ENCODE results near the gene INPPL1. TPM values are rescaled to one million over a fixed set of nuclear protein-coding genes. Genes with fewer than 3 reads are reported as not detected.
A peak's percentile ranks its signal among the peaks of the same experiment; 100 is the strongest.
"Not testable (repeated sequence)": the region's sequence is repeated elsewhere in the genome, so short reads cannot be mapped to it uniquely, and the experiment has no call there.

The INPPL1 gene
- total RNA-seq, 1 experiment from 2014 or later = 90.2 TPM

DNA sequence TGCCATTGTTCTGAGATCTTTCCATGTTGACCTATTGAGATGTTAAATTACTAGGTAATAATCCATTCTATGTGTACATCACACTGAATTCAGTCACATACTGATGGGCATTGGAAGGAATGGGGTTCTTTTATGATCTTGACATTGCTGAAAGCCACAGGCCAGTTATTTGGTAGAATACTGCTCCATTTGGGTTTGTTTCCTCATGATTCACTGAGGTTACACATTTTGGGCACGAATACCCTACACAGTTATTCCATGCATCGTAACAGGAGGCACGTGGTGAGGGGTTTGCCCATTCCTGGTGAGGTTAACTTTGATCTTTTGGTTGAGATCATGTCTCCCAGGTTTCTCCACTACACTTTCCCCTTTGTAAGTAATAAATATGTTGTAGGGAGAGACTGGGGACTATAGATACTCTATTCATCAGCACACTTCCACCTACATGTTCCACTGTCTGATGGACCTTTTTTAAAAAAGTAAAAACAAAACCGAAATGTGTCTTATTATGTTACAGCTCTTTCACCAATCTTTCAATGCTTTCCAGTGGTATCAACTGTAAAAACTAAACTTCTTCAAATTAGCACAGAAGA, 44.7 kb upstream of the INPPL1 start:
- ChIA-PET POLR2A (interaction anchor here (0.5 to 5.5 kb wide), 13 partner anchors 13 to 167 kb away, joined by 3 to 100 read pairs (median 4); partner anchors contain the start of genes ANAPC15 and INPPL1), CTCF (interaction anchor here (0.6 to 9.4 kb wide), 12 partner anchors 13 to 267 kb away, joined by 3 to 111 read pairs (median 4); partner anchors contain the start of gene LRRC51)
- no peaks in the 10 kb centered on the region for H3K36me3 Mint-ChIP-seq (ENCODE audit: insufficient read depth, unreplicated experiment)
- TF ChIP-seq, protein P1, sequence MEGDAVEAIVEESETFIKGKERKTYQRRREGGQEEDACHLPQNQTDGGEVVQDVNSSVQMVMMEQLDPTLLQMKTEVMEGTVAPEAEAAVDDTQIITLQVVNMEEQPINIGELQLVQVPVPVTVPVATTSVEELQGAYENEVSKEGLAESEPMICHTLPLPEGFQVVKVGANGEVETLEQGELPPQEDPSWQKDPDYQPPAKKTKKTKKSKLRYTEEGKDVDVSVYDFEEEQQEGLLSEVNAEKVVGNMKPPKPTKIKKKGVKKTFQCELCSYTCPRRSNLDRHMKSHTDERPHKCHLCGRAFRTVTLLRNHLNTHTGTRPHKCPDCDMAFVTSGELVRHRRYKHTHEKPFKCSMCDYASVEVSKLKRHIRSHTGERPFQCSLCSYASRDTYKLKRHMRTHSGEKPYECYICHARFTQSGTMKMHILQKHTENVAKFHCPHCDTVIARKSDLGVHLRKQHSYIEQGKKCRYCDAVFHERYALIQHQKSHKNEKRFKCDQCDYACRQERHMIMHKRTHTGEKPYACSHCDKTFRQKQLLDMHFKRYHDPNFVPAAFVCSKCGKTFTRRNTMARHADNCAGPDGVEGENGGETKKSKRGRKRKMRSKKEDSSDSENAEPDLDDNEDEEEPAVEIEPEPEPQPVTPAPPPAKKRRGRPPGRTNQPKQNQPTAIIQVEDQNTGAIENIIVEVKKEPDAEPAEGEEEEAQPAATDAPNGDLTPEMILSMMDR (IDR thresholded peaks at IDR 0.05; ENCODE audit: unreplicated experiment) = no peak
- BruUV-seq (replicated peaks) = no TSS peak
- H3K27ac Mint-ChIP-seq (ENCODE audit: low read depth, unreplicated experiment) = peak overlapping the region; percentile 44
- no peak for DNase-seq (ENCODE audit: unreplicated experiment)
- intact Hi-C loops (cut with micrococcal nuclease) = loop anchor here (2.0 kb wide), 1 partner anchor 35 kb away; no protein-coding TSS in a partner anchor
- H3K4me1 Mint-ChIP-seq (ENCODE audit: insufficient read depth, unreplicated experiment) = peaks cover 22% of the 10 kb centered on the region
- no peaks in the 10 kb centered on the region for H3K9me3 Mint-ChIP-seq (ENCODE audit: unreplicated experiment)
- no peak overlapping the region for H3K4me3 Mint-ChIP-seq (ENCODE audit: unreplicated experiment)
- no peaks in the 10 kb centered on the region for H3K27me3 Mint-ChIP-seq (ENCODE audit: insufficient read depth, unreplicated experiment)

DNA sequence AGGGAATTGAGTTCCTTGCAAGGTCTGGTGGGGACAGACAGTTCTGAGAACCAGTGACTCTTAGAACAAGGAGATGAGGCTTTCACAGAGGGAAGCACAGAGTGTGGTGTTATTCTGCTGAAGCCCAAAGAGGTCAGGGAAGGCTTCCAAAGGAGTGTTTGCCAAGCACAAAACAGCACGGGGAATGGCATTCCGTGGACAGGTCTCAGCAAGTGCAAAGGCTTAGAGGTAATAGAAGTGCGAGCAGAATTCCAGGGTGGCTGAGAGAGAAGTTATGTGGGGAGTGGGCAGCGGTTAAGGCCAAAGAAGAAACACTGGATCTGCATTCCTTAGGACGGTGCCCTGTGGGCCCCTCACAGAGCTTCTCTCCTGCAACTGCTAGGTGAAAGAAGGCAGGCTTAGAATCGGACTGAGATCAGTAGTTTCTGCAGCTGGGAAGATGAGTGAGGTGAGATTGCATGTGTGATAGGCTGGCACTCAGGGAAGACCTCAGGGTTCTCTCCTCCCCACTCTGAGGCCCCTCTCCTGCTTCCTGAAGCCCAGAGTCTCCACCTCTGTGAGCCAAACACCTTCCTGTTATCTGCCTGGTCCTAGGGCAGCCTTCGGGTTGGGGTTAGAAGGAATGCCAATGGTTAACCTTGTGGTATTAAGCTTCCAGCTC, 43.5 kb upstream of the INPPL1 start:
- peak overlapping the region; percentile 44 for H3K27ac Mint-ChIP-seq (ENCODE audit: low read depth, unreplicated experiment)
- H3K27me3 Mint-ChIP-seq (ENCODE audit: insufficient read depth, unreplicated experiment); BruUV-seq (replicated peaks); H3K9me3 Mint-ChIP-seq (ENCODE audit: unreplicated experiment); H3K36me3 Mint-ChIP-seq (ENCODE audit: insufficient read depth, unreplicated experiment): not testable (repeated sequence)
- intact Hi-C loops (cut with micrococcal nuclease) = loop anchor here (2.0 kb wide), 1 partner anchor 36 kb away; no protein-coding TSS in a partner anchor
- ChIA-PET POLR2A (interaction anchor here (0.6 to 5.5 kb wide), 12 partner anchors 24 to 157 kb away, joined by 3 to 100 read pairs (median 6); partner anchors contain the start of genes ANAPC15 and INPPL1), CTCF (interaction anchor here (0.8 to 9.4 kb wide), 9 partner anchors 36 to 250 kb away, joined by 3 to 111 read pairs (median 6); partner anchors contain the start of genes ANAPC15 and LAMTOR1)
- peaks cover 21% of the 10 kb centered on the region for H3K4me1 Mint-ChIP-seq (ENCODE audit: insufficient read depth, unreplicated experiment)
- DNase-seq (ENCODE audit: unreplicated experiment) = peak; percentile 40
- H3K4me3 Mint-ChIP-seq (ENCODE audit: unreplicated experiment) = peak overlapping the region; percentile 37

DNA sequence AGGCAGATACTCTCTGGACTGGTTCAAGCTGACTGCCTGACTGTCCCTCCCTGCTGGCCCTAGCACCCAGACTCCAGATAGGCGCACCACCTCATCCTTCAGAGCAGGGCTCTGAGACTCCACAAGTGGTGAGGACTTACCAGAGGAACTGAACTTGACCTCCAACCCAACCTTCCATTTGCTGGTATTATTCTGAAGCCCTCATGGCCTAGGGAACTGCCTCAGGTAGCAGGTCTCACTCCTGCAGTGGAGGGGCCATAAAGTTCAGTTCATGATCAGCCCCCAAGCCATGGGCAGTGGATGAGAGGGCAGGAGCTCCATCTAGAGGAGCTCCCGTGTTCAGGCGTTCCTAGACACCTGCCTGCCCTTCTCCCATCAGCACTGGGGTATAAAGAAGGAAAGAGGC, 43.0 kb upstream of the INPPL1 start:
- H3K36me3 Mint-ChIP-seq (ENCODE audit: insufficient read depth, unreplicated experiment); H3K9me3 Mint-ChIP-seq (ENCODE audit: unreplicated experiment); H3K27ac Mint-ChIP-seq (ENCODE audit: low read depth, unreplicated experiment); BruUV-seq (replicated peaks); H3K4me3 Mint-ChIP-seq (ENCODE audit: unreplicated experiment); H3K27me3 Mint-ChIP-seq (ENCODE audit: insufficient read depth, unreplicated experiment): not testable (repeated sequence)
- CTCF ChIA-PET = interaction anchor here (1.2 to 9.4 kb wide), 13 partner anchors 11 to 233 kb away, joined by 3 to 111 read pairs (median 22); partner anchors contain the start of genes ANAPC15, FOLR1 and LAMTOR1
- DNase-seq (ENCODE audit: unreplicated experiment) = peak; percentile 34
- POLR2A ChIA-PET = interaction anchor here (0.6 to 5.5 kb wide), 13 partner anchors 25 to 157 kb away, joined by 3 to 100 read pairs (median 5); partner anchors contain the start of genes ANAPC15 and INPPL1
- peaks cover 21% of the 10 kb centered on the region for H3K4me1 Mint-ChIP-seq (ENCODE audit: insufficient read depth, unreplicated experiment)
- TF ChIP-seq, protein P1 (IDR thresholded peaks at IDR 0.05; ENCODE audit: unreplicated experiment) = peak; percentile 35
- intact Hi-C loops (cut with micrococcal nuclease) = loop anchor here (2.0 kb wide), 1 partner anchor 37 kb away; no protein-coding TSS in a partner anchor

DNA sequence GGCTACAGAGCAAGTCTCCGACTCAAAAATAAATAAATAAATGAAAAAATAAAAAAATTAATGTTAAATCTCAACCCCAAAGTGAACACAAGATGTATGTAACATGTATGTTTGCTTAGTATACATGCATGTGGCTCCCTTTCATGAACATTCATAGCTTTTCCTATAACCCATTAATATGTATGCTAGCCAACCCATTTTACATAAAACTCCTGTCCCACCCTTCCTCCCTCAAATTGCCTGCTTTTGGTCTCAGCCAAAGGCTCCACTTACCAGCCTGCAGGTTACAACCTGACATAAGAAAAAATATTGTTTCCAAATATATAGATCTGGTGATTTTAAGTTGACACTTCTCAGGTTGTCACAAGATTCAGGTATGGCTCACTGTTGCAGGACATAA, 36.3 kb upstream of the INPPL1 start:
- ChIA-PET CTCF (interaction anchor here (0.7 to 1.7 kb wide), 6 partner anchors 97 to 606 kb away, joined by 3 to 6 read pairs (median 3); no protein-coding TSS in a partner anchor), POLR2A (interaction anchor here (0.7 kb wide), 2 partner anchors 78 to 228 kb away, joined by 3 read pairs; no protein-coding TSS in a partner anchor)
- intact Hi-C loops (cut with micrococcal nuclease) = no loop called here
- Mint-ChIP-seq H3K9me3 (ENCODE audit: unreplicated experiment) (no peaks in the 10 kb centered on the region), H3K27ac (ENCODE audit: low read depth, unreplicated experiment) (no peak overlapping the region), H3K27me3 (ENCODE audit: insufficient read depth, unreplicated experiment) (no peaks in the 10 kb centered on the region), H3K4me3 (ENCODE audit: unreplicated experiment) (no peak overlapping the region), H3K4me1 (ENCODE audit: insufficient read depth, unreplicated experiment) (peaks cover 12% of the 10 kb centered on the region), H3K36me3 (ENCODE audit: insufficient read depth, unreplicated experiment) (peaks cover 5% of the 10 kb centered on the region)
- TF ChIP-seq, protein P1 (IDR thresholded peaks at IDR 0.05; ENCODE audit: unreplicated experiment) = no peak
- no TSS peak for BruUV-seq (replicated peaks)
- DNase-seq (ENCODE audit: unreplicated experiment) = no peak
